ENCODE measurements around the gene TMEM42.

Gene TMEM42

DNA sequence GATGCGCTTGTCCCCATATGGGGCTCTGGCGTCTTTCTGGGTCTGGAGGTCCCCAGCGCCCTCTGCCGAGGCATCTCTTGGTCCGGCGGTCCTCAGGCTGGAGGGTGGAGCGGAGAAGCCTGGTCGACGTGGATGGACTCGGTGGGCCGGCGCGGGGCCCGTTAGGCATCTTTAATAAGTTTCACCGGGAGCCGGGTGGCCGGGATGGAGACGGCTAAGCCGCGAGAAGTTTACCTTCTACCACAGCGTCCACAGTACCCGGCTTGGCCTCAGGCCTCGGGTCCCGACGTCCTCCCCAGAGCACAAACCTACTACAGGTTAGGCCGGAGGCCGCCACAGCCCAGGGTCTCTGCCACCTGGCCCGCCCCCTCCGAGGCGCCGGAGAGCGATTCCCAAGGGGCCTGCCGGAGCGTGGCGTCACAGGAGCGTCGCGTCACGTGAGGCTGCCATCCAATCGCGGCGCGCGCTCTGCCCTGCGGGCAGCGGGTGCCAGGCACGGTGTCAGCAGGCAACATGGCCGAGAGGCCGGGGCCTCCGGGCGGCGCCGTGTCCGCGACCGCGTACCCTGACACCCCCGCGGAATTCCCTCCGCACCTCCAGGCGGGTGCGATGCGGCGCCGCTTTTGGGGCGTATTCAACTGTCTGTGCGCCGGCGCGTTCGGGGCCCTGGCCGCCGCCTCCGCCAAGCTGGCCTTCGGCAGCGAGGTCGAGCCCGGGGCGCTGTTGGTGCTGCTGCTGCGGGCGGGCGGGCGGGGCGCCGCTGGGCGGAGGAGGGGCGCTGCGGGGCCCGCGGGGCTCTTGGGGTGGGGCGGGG is at the start of gene TMEM42:
TMEM42 (plus strand) TSS at position 501 of the 814 bp plus-strand sequence; CDS start at position 514, 13 bp downstream.
- TF ChIP-seq, protein P1, sequence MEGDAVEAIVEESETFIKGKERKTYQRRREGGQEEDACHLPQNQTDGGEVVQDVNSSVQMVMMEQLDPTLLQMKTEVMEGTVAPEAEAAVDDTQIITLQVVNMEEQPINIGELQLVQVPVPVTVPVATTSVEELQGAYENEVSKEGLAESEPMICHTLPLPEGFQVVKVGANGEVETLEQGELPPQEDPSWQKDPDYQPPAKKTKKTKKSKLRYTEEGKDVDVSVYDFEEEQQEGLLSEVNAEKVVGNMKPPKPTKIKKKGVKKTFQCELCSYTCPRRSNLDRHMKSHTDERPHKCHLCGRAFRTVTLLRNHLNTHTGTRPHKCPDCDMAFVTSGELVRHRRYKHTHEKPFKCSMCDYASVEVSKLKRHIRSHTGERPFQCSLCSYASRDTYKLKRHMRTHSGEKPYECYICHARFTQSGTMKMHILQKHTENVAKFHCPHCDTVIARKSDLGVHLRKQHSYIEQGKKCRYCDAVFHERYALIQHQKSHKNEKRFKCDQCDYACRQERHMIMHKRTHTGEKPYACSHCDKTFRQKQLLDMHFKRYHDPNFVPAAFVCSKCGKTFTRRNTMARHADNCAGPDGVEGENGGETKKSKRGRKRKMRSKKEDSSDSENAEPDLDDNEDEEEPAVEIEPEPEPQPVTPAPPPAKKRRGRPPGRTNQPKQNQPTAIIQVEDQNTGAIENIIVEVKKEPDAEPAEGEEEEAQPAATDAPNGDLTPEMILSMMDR (IDR thresholded peaks at IDR 0.05), result no peak

DNA sequence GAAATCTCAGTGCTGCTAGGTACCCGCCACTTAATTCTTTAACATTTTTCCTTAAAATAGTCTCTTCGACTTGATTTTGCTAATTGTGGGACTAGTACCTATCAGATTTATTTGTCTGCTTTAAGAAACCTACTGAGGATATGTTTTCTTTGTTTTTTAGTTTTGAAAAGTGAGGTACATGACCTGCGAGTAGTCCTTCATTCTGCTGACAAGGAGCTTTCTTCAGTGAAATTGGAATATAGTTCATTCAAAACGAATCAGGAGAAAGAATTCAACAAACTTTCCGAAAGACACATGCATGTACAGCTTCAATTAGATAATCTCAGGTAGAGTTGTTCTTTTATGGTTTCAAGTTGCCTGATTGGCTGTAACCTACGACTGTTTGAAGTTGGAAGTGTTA is 47.0 kb upstream of the TMEM42 start:
- TF ChIP-seq, protein P1 (IDR thresholded peaks at IDR 0.05), result no peak

DNA sequence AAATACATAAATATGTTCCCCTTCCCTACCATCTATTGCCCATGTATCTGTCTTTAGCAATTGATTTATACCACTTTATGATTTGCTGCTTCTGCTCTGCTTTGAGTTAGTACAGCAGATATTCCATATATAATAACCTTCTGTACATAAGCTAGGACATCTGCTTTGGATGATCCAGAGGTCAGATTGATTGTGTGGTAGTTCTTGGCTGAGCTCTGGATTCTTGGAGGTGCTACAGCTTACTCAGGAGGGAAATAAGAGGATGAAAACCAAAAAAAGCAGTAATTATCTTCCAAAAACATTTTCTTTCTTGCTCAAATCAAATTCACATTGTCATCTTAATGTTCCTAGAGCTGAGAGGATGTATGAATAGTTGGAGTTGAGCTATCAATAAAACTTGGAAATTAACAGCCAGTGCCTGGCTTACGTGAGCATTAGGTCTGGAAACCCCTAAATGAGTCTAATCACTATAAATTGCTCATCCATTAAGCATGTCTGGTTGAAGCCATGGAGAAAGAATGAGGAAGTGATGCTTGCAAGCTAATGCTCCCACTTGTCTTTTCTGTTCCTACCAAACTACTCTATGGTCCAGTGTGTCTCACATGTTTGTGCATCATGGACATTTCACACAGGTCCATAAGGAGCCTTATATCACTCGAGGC is 36.3 kb upstream of the TMEM42 start:
- TF ChIP-seq, protein P1 (IDR thresholded peaks at IDR 0.05), result no peak

DNA sequence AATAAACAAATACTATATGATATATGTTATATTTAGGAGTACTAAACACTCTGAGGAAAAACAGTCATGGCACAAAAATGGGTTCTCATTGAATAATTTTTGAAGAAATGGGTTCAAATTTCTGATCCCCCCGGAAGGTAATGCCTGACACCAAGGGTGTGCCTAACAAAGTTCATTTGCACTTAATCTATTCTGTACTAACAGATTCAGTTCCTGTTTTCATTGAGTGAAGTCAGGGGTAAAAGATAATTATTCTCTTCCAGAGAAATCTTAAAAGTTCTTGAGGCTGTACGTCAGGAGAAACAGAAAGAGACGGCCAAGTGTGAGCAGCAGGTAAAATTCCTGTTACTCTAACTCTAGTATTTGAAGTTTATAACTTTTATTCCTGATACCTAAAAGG is 34.5 kb upstream of the TMEM42 start:
- TF ChIP-seq, protein P1 (IDR thresholded peaks at IDR 0.05), result no peak

DNA sequence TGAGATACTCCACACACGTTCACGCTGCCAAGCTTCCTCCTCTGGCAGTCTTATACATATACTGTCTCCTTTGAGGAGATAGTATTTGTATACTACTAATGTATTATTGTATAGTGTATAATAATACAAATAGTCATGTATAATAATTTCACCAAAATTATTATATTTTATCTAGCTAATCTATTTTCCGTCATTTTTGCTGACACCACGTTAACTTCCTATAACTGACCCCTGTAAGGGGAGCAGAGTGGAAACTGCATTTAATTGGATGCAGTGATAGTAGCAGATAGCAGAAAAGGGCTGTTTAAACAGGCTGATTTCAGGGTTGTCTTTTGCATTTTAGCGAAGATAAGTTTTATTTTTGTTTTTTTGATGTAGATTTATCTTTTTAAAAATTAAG is 30.5 kb upstream of the TMEM42 start:
- TF ChIP-seq, protein P1 (IDR thresholded peaks at IDR 0.05), result no peak

DNA sequence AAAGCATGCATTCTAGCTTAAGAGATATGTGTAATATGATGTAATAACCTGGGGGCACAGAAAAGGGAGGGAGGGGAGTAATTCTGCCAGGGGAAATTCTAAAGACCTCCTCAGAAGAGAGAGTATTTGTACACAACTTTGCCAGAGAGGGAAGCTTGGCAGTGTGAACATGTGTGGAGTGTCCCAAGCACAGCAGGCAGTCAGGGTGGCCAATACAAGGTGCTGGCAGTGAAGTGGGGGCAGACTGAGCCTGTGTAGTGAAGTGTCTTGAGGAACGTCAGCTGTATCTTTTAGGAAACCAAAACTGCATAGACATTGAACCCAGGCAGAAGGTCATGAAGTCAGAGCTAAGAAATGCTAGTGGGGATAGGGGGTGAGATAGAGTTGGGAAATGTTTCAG is 29.7 kb upstream of the TMEM42 start:
- TF ChIP-seq, protein P1 (IDR thresholded peaks at IDR 0.05), result no peak

DNA sequence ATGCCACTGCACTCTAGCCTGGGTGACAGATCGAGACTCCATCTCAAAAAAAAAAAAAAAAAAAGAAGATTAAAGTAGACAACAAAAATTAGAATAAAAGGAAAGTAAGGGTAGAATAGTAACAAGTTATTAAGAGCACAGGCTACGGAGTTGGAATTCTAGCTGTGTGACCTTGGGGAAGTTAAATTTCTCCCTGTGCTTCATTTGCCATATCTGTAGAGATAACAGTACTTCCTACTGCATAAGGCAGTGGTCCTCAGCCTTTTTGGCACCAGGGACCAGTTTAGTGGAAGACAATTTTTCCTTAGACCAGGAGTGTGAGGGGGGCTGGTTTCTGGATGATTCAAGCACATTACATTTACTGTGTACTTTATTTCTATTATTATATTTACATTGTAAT is 28.7 kb upstream of the TMEM42 start:
- TF ChIP-seq, protein P1 (IDR thresholded peaks at IDR 0.05), result no peak
